Stimulated activated CD8-positive, alpha-beta memory T cell treated with anti-CD3 and anti-CD28 coated beads, Interleukin-12 subunit alpha, Interleukin-12 subunit beta, amount 100 ng/mL, for 4 hours (primary cell): ENCODE measurements around the gene FLOT1.
"Not testable (repeated sequence)": the region's sequence is repeated elsewhere in the genome, so short reads cannot be mapped to it uniquely, and the experiment has no call there.

ENCODE experiments used
- DNase-seq: peaks from one replicate; pipeline ENCODE4 v3.0.0-alpha.2; 2020; ENCODE audit warnings: low read depth

The FLOT1 gene

GRCh38 chr6:30767158-30767943 lies 24.9 kb upstream of the FLOT1 start:
- DNase-seq: no peak

GRCh38 chr6:30766461-30767157 lies 24.1 kb upstream of the FLOT1 start:
- no peak for DNase-seq

- not testable (repeated sequence) for DNase-seq
Observed at GRCh38 chr6:30765495-30765894, 23.0 kb upstream of the FLOT1 start.

- not testable (repeated sequence) for DNase-seq
Observed at GRCh38 chr6:30764490-30765043, 22.1 kb upstream of the FLOT1 start.

GRCh38 chr6:30763618-30764489 lies 21.4 kb upstream of the FLOT1 start:
- no peak for DNase-seq

- no peak for DNase-seq
Observed at GRCh38 chr6:30763155-30763617, 20.7 kb upstream of the FLOT1 start.

- no peak for DNase-seq
Observed at GRCh38 chr6:30761791-30762429, 19.4 kb upstream of the FLOT1 start.

- no peak for DNase-seq
Observed at GRCh38 chr6:30760549-30760948, 18.1 kb upstream of the FLOT1 start.

- DNase-seq: no peak
Observed at GRCh38 chr6:30759575-30760239, 17.2 kb upstream of the FLOT1 start.

- no peak for DNase-seq
Observed at GRCh38 chr6:30757261-30757904, 14.9 kb upstream of the FLOT1 start.

GRCh38 chr6:30756405-30757003 lies 14.0 kb upstream of the FLOT1 start:
- DNase-seq: not testable (repeated sequence)

- no peak for DNase-seq
Observed at GRCh38 chr6:30754631-30755030, 12.1 kb upstream of the FLOT1 start.

GRCh38 chr6:30752157-30752927 lies 9.9 kb upstream of the FLOT1 start:
- DNase-seq: no peak

- no peak for DNase-seq
Observed at GRCh38 chr6:30750379-30750668, 7.8 kb upstream of the FLOT1 start.

GRCh38 chr6:30749554-30750378 lies 7.3 kb upstream of the FLOT1 start:
- DNase-seq: no peak

- no peak for DNase-seq
Observed at GRCh38 chr6:30748851-30749540, 6.5 kb upstream of the FLOT1 start.

GRCh38 chr6:30747902-30748769 lies 5.6 kb upstream of the FLOT1 start:
- DNase-seq: no peak
